ENCODE results near the gene MALRD1. TPM values are rescaled to one million over a fixed set of nuclear protein-coding genes. Genes with fewer than 3 reads are reported as not detected.

MALRD1 gene
- total and polyA plus RNA-seq, 2 of the 8 experiments (the other 6 are each of a cell fraction or from before 2014, with no cell fraction given), result 0.32 to 0.35 TPM

- Histone ChIP-seq H3K9me3 (ENCODE audit: insufficient read depth in 2 of 2, low read depth in 1 of 2, low read length in 1 of 2) (no peaks in the 10 kb centered on the region), H3K56ac (replicated peaks; ENCODE audit: insufficient read length, low read depth, low read length) (no peak overlapping the region), H3K4me3 (ENCODE audit: extremely low read depth in 1 of 4, insufficient read depth in 2 of 4, low read depth in 3 of 4, low read length in 4 of 4) (no peak overlapping the region), H3K23ac (ENCODE audit: insufficient read length) (no peak overlapping the region), H4K20me1 (replicated peaks in 1 of 2; ENCODE audit: control insufficient read depth in 1 of 2, insufficient read depth in 2 of 2, low read length in 2 of 2) (no peaks in the 10 kb centered on the region), H3K36me3 (ENCODE audit: control insufficient read depth in 2 of 4, insufficient read depth in 4 of 4, low read length in 3 of 4) (no peaks in the 10 kb centered on the region), H4K8ac (ENCODE audit: extremely low read depth, insufficient read depth, low read length) (no peak overlapping the region), H2AK5ac (ENCODE audit: low read depth, low read length) (no peak overlapping the region), H2BK15ac (ENCODE audit: low read length) (no peak overlapping the region), H3K18ac (ENCODE audit: extremely low read depth, low read length) (no peak overlapping the region), H3K27ac (ENCODE audit: low read depth, low read length) (no peak overlapping the region), H3K79me2 (ENCODE audit: control insufficient read depth in 1 of 2, insufficient read depth in 2 of 2, low read length in 2 of 2) (no peaks in the 10 kb centered on the region), H4K5ac (ENCODE audit: insufficient read length, low read depth, low read length) (no peak overlapping the region), H2BK12ac (ENCODE audit: low read depth, low read length) (no peak overlapping the region), H3K4me2 (ENCODE audit: insufficient read depth in 1 of 2, low read depth in 2 of 2, low read length in 2 of 2) (no peak overlapping the region), H3K27me3 (replicated peaks in 1 of 4; ENCODE audit: control insufficient read depth in 3 of 4, extremely low read depth in 1 of 4, insufficient read depth in 3 of 4, low read length in 3 of 4) (no peaks in the 10 kb centered on the region), H2BK120ac (replicated peaks; ENCODE audit: low read depth, low read length) (no peak overlapping the region), H3K14ac (ENCODE audit: insufficient read length) (no peak overlapping the region), H3K4ac (replicated peaks; ENCODE audit: insufficient read length, low read depth, low read length) (no peak overlapping the region), H3K23me2 (ENCODE audit: low read depth, low read length) (no peaks in the 10 kb centered on the region), H2BK5ac (ENCODE audit: low read depth, low read length) (no peak overlapping the region), H3K79me1 (ENCODE audit: low read depth, low read length) (no peaks in the 10 kb centered on the region), H3K9ac (replicated peaks in 1 of 4; ENCODE audit: extremely low read depth in 1 of 4, low read depth in 3 of 4, low read length in 3 of 4) (no peak overlapping the region), H2BK20ac (ENCODE audit: low read length) (no peak overlapping the region), H3K4me1 (replicated peaks in 1 of 4; ENCODE audit: control insufficient read depth in 3 of 4, insufficient read depth in 4 of 4, low read length in 3 of 4) (no peaks in the 10 kb centered on the region), H2AFZ (ENCODE audit: low read length) (no peak overlapping the region), H4K91ac (replicated peaks; ENCODE audit: insufficient read length, low read length) (no peak overlapping the region)
- FAIRE-seq (peak; percentile 7), DNase-seq (ENCODE audit: low read depth in 1 of 2, low spot score in 2 of 2) (no peak)
- CTCF ChIA-PET (ENCODE audit: partially characterized antibody), result no interaction called here
- TF ChIP-seq TEAD4 (IDR thresholded peaks at IDR 0.05; ENCODE audit: low read depth, low read length), result no peak
- POLR2A ChIA-PET (ENCODE audit: partially characterized antibody), result no interaction called here
- WGBS, 2 experiments (ENCODE audit: extremely low coverage in 1 of 2, insufficient coverage in 1 of 2, insufficient read length in 1 of 2, insufficient replicate concordance in 2 of 2, low coverage in 1 of 2, low lambda C conversion rate in 2 of 2, missing lambda C conversion rate in 1 of 2), result 95% methylated on average over 4 of the region's 4 CpGs; no CpG with 5 or more reads in 1 of the 2 experiments
Measured at GRCh38 chr10:19142967-19143366, 94.4 kb downstream of the MALRD1 start.
